Measurements from ENCODE around the gene LOC101059915.

Gene LOC101059915

GRCh38 chrX:71667328-71668247 lies at the start of gene LOC101059915:
TSS of gene LOC101059915 (plus strand) at chrX:71667546.
- Histone ChIP-seq H3K4me1 (no peaks in the 10 kb centered on the region), H3K9me3 (no peaks in the 10 kb centered on the region), H3K27ac (no peak within 1 kb of the TSS), H3K27me3 (no peaks in the 10 kb centered on the region), H3K36me3 (no peaks in the 10 kb centered on the region), H3K4me3 (no peak within 1 kb of the TSS)
- DNase-seq: peak in 1 of 2 donors; percentile 9
- no peak for TF ChIP-seq POLR2A (IDR thresholded peaks at IDR 0.05)
- TF ChIP-seq, protein P1, sequence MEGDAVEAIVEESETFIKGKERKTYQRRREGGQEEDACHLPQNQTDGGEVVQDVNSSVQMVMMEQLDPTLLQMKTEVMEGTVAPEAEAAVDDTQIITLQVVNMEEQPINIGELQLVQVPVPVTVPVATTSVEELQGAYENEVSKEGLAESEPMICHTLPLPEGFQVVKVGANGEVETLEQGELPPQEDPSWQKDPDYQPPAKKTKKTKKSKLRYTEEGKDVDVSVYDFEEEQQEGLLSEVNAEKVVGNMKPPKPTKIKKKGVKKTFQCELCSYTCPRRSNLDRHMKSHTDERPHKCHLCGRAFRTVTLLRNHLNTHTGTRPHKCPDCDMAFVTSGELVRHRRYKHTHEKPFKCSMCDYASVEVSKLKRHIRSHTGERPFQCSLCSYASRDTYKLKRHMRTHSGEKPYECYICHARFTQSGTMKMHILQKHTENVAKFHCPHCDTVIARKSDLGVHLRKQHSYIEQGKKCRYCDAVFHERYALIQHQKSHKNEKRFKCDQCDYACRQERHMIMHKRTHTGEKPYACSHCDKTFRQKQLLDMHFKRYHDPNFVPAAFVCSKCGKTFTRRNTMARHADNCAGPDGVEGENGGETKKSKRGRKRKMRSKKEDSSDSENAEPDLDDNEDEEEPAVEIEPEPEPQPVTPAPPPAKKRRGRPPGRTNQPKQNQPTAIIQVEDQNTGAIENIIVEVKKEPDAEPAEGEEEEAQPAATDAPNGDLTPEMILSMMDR (IDR thresholded peaks at IDR 0.05): no peak
- intact Hi-C loops (cut with DNase I; ENCODE audit: low total_unique reads): no loop called here

GRCh38 chrX:71617742-71618141 lies 49.6 kb upstream of the LOC101059915 start:
- Histone ChIP-seq H3K4me1 (no peaks in the 10 kb centered on the region), H3K4me3 (no peak overlapping the region), H3K9me3 (no peaks in the 10 kb centered on the region), H3K36me3 (no peaks in the 10 kb centered on the region), H3K27ac (no peak overlapping the region), H3K27me3 (no peaks in the 10 kb centered on the region)
- no peak for DNase-seq
- intact Hi-C loops (cut with DNase I; ENCODE audit: low total_unique reads): no loop called here
- no peak for TF ChIP-seq POLR2A (IDR thresholded peaks at IDR 0.05)
- TF ChIP-seq, protein P1 (IDR thresholded peaks at IDR 0.05): no peak

- DNase-seq: no peak
- Histone ChIP-seq H3K36me3 (no peaks in the 10 kb centered on the region), H3K27me3 (no peaks in the 10 kb centered on the region), H3K27ac (no peak within 1 kb of the TSS), H3K4me3 (no peak within 1 kb of the TSS), H3K4me1 (no peaks in the 10 kb centered on the region), H3K9me3 (no peaks in the 10 kb centered on the region)
- intact Hi-C loops (cut with DNase I; ENCODE audit: low total_unique reads): no loop called here
- no peak for TF ChIP-seq POLR2A (IDR thresholded peaks at IDR 0.05)
- TF ChIP-seq, protein P1 (IDR thresholded peaks at IDR 0.05): no peak
Measured at GRCh38 chrX:71618303-71618721, 49.0 kb upstream of the LOC101059915 start, which contains the start of gene CXCR3. TSS of gene CXCR3 (minus strand) at chrX:71618511. CDS start at chrX:71618449, 62 bp downstream.

DNA sequence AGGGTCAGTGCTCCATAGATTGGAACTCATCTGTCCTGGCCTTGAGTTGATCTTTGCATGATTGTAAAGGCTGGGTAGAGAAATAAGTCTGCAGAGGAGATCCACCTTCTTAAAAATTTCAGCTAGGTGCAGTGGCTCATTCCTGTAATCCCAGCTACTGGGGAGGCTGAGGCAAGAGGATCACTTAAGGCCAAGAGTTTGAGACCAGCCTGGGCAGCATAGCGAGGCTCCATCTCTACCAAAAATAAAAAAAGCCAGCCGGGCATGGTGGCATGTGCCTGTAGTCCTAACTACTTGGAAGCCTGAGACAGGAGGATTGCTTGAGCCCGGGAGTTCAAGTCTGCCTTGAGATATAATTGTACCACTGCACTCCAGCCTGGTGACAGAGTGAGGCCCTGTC lies 48.6 kb upstream of the LOC101059915 start:
- Histone ChIP-seq H3K36me3 (no peaks in the 10 kb centered on the region), H3K4me1 (no peaks in the 10 kb centered on the region), H3K4me3 (no peak overlapping the region), H3K27me3 (no peaks in the 10 kb centered on the region), H3K9me3 (no peaks in the 10 kb centered on the region), H3K27ac (no peak overlapping the region)
- no peak for DNase-seq
- intact Hi-C loops (cut with DNase I; ENCODE audit: low total_unique reads): no loop called here
- TF ChIP-seq, protein P1 (IDR thresholded peaks at IDR 0.05): no peak
- TF ChIP-seq POLR2A (IDR thresholded peaks at IDR 0.05): no peak

DNA sequence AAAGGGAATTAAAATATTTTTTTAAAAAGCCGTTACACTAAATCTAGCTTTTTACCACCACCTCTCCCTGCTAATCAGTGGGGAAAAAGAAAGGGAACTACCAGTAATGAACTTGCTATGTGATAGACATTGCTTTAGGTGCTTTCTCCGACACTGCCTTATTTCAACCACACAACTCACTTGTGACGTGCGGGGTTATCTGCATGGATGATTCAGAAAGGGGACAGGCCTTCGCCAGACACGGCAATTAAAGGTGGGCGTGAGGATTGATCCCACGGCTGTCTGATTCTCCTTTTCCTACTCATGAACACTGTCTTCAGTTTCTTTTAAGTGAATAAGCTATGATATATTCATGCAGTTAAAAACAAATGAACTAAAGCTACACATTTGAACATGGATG lies 48.2 kb upstream of the LOC101059915 start:
- no peak for DNase-seq
- TF ChIP-seq, protein P1 (IDR thresholded peaks at IDR 0.05): no peak
- TF ChIP-seq POLR2A (IDR thresholded peaks at IDR 0.05): no peak
- intact Hi-C loops (cut with DNase I; ENCODE audit: low total_unique reads): no loop called here
- H3K27ac ChIP-seq: no peak overlapping the region
- no peak overlapping the region for H3K4me3 ChIP-seq
- no peaks in the 10 kb centered on the region for H3K36me3 ChIP-seq
- no peaks in the 10 kb centered on the region for H3K27me3 ChIP-seq
- no peaks in the 10 kb centered on the region for H3K4me1 ChIP-seq
- H3K9me3 ChIP-seq: no peaks in the 10 kb centered on the region
